GM12801 (cell line): ENCODE results near the gene TMEM259.

Source experiments
- CTCF ChIP-seq: IDR thresholded peaks from one replicate; pipeline ENCODE4 v1.5.1; 2011; ENCODE audit warnings: control low read depth; ENCODE audit not compliant: insufficient read length; ENCODE audit errors: extremely low read depth

TMEM259 gene

GRCh38 chr19:1015061-1015781 is 5.7 kb downstream of the TMEM259 start:
- TF ChIP-seq CTCF: no peak

DNA sequence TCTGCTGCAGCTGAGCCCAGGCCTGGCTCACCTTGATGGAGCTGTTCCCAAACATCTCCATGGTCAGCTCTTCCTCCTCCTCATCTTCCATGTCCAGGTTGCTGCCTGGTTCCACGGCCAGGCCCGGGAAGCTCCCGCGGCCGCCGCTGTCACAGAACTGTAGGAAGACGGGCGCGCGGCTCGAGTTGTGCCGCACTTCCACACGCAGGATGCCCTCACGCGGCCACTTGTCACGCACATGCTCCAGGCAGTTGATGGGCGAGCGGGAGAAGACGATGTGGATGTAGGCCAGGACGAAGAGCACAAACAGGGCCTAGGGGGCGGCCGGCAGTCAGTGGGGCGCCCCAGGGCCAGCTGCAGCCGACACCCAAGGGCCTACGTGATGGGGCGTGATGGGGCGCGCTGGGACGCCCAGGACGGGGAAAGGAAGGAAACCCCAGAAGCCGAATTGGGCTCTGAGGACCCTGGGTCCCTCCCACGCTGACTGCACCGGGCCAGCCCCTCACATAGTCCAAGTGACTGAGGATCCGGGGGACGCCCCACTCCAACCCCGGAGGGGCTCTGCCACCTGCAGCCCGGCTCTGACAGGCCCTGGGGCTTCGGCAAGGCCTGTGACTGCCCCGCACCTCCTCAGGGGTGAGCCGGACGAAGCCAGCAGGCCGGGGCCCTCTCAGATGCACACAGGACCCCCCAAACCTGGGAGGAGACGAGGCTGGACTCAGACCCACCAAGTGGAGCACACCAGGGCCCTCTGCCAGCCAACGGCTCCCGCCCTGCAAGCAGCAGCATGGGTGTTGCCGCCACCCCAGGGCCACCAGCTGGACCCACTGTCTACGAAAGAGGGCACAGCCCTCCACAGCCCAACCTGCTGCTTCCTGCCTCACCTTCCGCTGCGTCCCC is 6.5 kb downstream of the TMEM259 start:
- no peak for TF ChIP-seq CTCF

DNA sequence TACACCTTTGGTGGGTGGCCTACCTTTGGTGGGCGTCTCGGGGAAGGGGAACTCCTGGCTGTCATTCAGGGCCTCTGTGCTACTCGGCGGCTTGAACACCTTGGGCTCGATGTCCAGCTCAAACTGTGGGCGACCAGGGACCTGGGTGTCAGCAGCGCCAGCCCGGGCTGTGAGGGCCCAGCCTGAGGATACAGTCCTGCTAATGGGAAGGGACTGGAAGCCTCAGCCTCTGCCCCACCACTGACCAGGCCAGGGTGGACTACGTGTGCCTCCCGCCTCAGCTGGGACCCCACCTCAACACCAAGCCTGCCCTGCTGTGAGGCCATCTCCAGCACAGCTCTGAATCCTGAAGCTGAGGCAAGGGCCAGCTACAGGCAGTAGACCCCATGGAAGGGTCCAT is 7.7 kb downstream of the TMEM259 start:
- TF ChIP-seq CTCF: no peak

DNA sequence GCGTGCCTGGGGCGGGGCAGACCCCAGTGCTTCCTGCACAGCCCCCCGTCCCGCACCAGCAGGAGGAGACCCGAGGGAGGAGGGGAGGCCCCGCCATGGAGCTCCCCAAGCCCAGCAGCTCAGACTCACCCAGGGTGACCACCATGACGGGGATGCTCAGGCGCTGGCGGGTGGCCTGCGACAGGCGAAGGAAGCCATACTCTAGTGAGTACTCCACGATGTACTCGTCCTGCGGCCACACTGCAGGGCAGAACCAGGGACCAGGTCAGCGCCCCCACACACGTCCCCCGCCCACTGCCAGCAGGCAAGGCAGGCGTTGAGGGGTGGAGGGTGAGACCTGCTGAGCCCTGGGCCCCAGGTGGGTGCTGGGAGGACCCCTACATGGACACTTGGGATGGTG is 8.6 kb downstream of the TMEM259 start:
- TF ChIP-seq CTCF: no peak

DNA sequence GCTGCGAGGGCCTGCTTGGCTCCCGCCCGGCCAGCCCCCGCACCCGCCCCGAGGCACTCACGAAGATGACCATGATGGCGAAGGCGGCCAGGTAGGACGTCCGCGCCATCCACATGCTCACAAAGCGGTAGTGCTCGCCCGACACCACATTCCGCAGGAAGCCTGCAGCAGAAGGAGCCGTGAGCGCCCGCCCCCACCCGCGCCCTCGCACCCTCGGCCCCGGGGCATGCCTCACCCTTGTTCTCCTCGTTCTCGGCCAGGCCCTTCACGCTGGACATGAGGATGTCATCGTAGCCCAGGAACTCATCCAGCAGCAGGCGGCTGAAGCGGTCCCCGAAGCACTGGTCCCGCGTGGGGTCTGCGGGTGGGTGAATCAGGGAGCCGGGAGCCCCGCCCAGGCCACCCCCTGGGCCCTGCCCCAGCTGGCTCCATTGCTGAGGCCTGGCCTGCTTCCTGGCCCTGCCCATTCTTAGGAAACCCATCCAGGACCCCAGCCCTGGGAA is 9.0 kb downstream of the TMEM259 start:
- TF ChIP-seq CTCF: no peak

- TF ChIP-seq CTCF: no peak
Measured at GRCh38 chr19:1010586-1011510, 10.1 kb downstream of the TMEM259 start.
